ENCODE data around the gene RRH. TPM values are rescaled to one million over a fixed set of nuclear protein-coding genes. Genes with fewer than 3 reads are reported as not detected.

The RRH gene
- total and polyA plus RNA-seq, 4 donors, result 0.05 to 0.08 (median 0.05) TPM; not detected in 1

DNA sequence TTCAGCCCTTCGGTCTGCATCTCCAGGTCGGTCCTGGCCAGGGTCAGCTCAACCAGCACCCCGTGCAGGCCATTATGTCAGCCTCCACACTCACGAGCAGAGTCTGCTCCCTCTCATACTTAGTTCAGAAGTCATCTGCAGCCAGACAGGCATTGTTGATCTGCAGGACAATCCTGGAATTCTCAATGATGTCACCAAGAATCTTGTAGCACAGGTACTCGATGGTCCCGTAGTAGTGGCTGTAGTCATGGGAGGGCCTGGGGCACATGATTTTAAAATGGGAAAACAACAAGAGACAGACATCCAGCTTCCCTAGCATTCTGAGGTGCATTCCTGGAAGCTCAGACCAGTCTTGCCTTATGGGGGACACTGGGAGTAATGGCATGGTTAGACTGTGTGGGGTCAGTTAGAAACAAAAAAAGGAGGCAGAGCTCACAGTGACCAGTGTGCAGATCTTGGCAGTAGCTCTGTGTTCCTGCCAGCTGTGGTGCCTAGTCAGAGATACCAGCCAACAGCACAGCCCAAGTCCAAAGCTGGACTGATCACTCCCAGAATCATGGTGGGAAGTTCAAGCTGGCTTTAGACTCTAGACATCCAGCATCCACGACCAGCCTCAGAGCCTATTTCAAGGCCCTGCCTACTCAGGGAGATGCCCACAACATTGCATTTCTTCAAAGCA, 52.0 kb downstream of the RRH start:
- WGBS, result 94% methylated on average over 7 of the region's 7 CpGs
- no peak for DNase-seq (ENCODE audit: low spot score)

DNA sequence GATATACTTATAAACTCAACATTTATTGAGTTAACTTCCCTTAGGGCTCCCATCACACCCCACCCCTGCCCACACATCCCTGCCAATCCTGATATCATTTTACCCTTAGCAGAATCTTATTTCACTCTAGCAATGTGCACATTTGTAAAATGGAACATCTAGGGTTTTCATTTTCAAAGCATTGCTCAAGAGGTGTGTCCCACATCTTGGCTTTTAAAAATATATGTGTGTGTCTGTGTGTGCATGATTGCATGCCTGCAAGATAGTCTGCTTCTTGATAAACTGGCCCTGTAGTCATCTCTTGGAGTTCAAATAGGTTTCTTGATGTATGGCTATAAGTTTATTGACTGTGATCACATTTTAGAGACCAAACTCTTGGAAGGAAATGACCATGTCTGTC, 58.5 kb downstream of the RRH start:
- Histone ChIP-seq H3K4me1 (ENCODE audit: control insufficient read depth in 4 of 4, insufficient read depth in 4 of 4, low read length in 3 of 4) (no peaks in the 10 kb centered on the region), H3K27ac (ENCODE audit: low read depth in 1 of 2, low read length in 2 of 2) (no peak overlapping the region), H3K9me3 (ENCODE audit: control insufficient read depth in 4 of 4, low read length in 3 of 4) (no peaks in the 10 kb centered on the region), H3K9ac (ENCODE audit: low read depth in 1 of 2, low read length in 2 of 2) (no peak overlapping the region), H3K36me3 (ENCODE audit: control insufficient read depth in 4 of 4, insufficient read depth in 3 of 4, low read depth in 1 of 4, low read length in 3 of 4) (no peaks in the 10 kb centered on the region), H3K27me3 (ENCODE audit: control insufficient read depth in 4 of 4, insufficient read depth in 4 of 4, low read length in 3 of 4) (no peaks in the 10 kb centered on the region), H3K4me3 (ENCODE audit: low read depth in 1 of 3, low read length in 3 of 3) (no peak overlapping the region)
- no peak for TF ChIP-seq EGR1 (IDR thresholded peaks at IDR 0.05; ENCODE audit: low read depth in 2 of 2)
- no peak for DNase-seq (ENCODE audit: low spot score)

More for the DNA sequence above, 52.0 kb downstream of the RRH start:
- no peak for TF ChIP-seq RXRA (IDR thresholded peaks at IDR 0.05)
- TF ChIP-seq, protein P1, sequence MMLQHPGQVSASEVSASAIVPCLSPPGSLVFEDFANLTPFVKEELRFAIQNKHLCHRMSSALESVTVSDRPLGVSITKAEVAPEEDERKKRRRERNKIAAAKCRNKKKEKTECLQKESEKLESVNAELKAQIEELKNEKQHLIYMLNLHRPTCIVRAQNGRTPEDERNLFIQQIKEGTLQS (IDR thresholded peaks at IDR 0.05), result no peak
- H3K36me3 ChIP-seq (ENCODE audit: control insufficient read depth in 4 of 4, insufficient read depth in 3 of 4, low read depth in 1 of 4, low read length in 3 of 4), result no peaks in the 10 kb centered on the region
- no peaks in the 10 kb centered on the region for H3K4me1 ChIP-seq (ENCODE audit: control insufficient read depth in 4 of 4, insufficient read depth in 4 of 4, low read length in 3 of 4)
- H3K27me3 ChIP-seq (ENCODE audit: control insufficient read depth in 4 of 4, insufficient read depth in 4 of 4, low read length in 3 of 4), result no peaks in the 10 kb centered on the region
- no peak overlapping the region for H3K4me3 ChIP-seq (ENCODE audit: low read depth in 1 of 3, low read length in 3 of 3)
- no peaks in the 10 kb centered on the region for H3K9me3 ChIP-seq (ENCODE audit: control insufficient read depth in 4 of 4, low read length in 3 of 4)
- no peak overlapping the region for H3K9ac ChIP-seq (ENCODE audit: low read depth in 1 of 2, low read length in 2 of 2)
- no peak overlapping the region for H3K27ac ChIP-seq (ENCODE audit: low read depth in 1 of 2, low read length in 2 of 2)

DNA sequence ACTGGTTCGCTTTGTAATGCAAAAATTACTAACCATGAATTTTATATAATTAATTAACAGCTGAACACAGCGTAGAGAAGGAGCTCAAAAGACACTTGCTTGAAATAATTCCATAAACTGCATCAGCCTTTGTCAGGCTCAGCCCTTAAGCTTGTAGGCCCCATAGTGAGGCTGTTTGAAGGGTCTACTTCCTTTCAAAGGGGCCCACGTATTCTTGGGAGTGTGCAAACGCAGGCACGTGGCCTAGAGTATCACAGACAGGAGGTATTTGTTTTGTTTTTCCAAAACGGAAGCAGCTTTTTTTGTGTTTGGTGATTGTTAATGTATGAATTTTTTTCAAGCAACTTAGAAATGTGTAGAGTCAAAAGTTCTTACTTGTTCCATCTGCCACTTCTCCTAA, 59.3 kb downstream of the RRH start:
- DNase-seq (ENCODE audit: low spot score), result no peak
- no peak for TF ChIP-seq JUND (IDR thresholded peaks at IDR 0.05)
- no peak for TF ChIP-seq RXRA (IDR thresholded peaks at IDR 0.05)
- TF ChIP-seq EGR1 (IDR thresholded peaks at IDR 0.05; ENCODE audit: low read depth in 2 of 2), result no peak
- no peak for TF ChIP-seq FOXA2 (IDR thresholded peaks at IDR 0.05)
- TF ChIP-seq YY1 (IDR thresholded peaks at IDR 0.05), result no peak
- TF ChIP-seq FOXA1 (IDR thresholded peaks at IDR 0.05), result no peak
- TF ChIP-seq SP1 (IDR thresholded peaks at IDR 0.05), result no peak
- TF ChIP-seq, protein P2, sequence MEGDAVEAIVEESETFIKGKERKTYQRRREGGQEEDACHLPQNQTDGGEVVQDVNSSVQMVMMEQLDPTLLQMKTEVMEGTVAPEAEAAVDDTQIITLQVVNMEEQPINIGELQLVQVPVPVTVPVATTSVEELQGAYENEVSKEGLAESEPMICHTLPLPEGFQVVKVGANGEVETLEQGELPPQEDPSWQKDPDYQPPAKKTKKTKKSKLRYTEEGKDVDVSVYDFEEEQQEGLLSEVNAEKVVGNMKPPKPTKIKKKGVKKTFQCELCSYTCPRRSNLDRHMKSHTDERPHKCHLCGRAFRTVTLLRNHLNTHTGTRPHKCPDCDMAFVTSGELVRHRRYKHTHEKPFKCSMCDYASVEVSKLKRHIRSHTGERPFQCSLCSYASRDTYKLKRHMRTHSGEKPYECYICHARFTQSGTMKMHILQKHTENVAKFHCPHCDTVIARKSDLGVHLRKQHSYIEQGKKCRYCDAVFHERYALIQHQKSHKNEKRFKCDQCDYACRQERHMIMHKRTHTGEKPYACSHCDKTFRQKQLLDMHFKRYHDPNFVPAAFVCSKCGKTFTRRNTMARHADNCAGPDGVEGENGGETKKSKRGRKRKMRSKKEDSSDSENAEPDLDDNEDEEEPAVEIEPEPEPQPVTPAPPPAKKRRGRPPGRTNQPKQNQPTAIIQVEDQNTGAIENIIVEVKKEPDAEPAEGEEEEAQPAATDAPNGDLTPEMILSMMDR (IDR thresholded peaks at IDR 0.05; ENCODE audit: low read depth, low read length, missing input control), result no peak
- TF ChIP-seq, protein P3, sequence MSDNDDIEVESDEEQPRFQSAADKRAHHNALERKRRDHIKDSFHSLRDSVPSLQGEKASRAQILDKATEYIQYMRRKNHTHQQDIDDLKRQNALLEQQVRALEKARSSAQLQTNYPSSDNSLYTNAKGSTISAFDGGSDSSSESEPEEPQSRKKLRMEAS (IDR thresholded peaks at IDR 0.05), result no peak
- TF ChIP-seq, protein P4, sequence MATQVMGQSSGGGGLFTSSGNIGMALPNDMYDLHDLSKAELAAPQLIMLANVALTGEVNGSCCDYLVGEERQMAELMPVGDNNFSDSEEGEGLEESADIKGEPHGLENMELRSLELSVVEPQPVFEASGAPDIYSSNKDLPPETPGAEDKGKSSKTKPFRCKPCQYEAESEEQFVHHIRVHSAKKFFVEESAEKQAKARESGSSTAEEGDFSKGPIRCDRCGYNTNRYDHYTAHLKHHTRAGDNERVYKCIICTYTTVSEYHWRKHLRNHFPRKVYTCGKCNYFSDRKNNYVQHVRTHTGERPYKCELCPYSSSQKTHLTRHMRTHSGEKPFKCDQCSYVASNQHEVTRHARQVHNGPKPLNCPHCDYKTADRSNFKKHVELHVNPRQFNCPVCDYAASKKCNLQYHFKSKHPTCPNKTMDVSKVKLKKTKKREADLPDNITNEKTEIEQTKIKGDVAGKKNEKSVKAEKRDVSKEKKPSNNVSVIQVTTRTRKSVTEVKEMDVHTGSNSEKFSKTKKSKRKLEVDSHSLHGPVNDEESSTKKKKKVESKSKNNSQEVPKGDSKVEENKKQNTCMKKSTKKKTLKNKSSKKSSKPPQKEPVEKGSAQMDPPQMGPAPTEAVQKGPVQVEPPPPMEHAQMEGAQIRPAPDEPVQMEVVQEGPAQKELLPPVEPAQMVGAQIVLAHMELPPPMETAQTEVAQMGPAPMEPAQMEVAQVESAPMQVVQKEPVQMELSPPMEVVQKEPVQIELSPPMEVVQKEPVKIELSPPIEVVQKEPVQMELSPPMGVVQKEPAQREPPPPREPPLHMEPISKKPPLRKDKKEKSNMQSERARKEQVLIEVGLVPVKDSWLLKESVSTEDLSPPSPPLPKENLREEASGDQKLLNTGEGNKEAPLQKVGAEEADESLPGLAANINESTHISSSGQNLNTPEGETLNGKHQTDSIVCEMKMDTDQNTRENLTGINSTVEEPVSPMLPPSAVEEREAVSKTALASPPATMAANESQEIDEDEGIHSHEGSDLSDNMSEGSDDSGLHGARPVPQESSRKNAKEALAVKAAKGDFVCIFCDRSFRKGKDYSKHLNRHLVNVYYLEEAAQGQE (IDR thresholded peaks at IDR 0.05), result no peak
- no peak for TF ChIP-seq GABPA (IDR thresholded peaks at IDR 0.05 in 1 of 2, conservative IDR thresholded peaks at IDR 0.05 in 1 of 2)
- TF ChIP-seq NR2F2 (IDR thresholded peaks at IDR 0.05), result no peak
- TF ChIP-seq, protein P1 (IDR thresholded peaks at IDR 0.05), result no peak
- TF ChIP-seq, protein P5, sequence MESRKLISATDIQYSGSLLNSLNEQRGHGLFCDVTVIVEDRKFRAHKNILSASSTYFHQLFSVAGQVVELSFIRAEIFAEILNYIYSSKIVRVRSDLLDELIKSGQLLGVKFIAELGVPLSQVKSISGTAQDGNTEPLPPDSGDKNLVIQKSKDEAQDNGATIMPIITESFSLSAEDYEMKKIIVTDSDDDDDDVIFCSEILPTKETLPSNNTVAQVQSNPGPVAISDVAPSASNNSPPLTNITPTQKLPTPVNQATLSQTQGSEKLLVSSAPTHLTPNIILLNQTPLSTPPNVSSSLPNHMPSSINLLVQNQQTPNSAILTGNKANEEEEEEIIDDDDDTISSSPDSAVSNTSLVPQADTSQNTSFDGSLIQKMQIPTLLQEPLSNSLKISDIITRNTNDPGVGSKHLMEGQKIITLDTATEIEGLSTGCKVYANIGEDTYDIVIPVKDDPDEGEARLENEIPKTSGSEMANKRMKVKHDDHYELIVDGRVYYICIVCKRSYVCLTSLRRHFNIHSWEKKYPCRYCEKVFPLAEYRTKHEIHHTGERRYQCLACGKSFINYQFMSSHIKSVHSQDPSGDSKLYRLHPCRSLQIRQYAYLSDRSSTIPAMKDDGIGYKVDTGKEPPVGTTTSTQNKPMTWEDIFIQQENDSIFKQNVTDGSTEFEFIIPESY (IDR thresholded peaks at IDR 0.05), result no peak
- no peak for TF ChIP-seq HNF4G (IDR thresholded peaks at IDR 0.05)
- no peak for TF ChIP-seq RAD21 (IDR thresholded peaks at IDR 0.05)
- no peak for TF ChIP-seq HNF4A (conservative IDR thresholded peaks at IDR 0.05)
- 74% methylated on average over 6 of the region's 6 CpGs for WGBS
- H3K9ac ChIP-seq (ENCODE audit: low read depth in 1 of 2, low read length in 2 of 2), result no peak overlapping the region
- no peak overlapping the region for H3K4me3 ChIP-seq (ENCODE audit: low read depth in 1 of 3, low read length in 3 of 3)
- no peak overlapping the region for H3K27ac ChIP-seq (ENCODE audit: low read depth in 1 of 2, low read length in 2 of 2)
- no peaks in the 10 kb centered on the region for H3K4me1 ChIP-seq (ENCODE audit: control insufficient read depth in 4 of 4, insufficient read depth in 4 of 4, low read length in 3 of 4)
- H3K36me3 ChIP-seq (ENCODE audit: control insufficient read depth in 4 of 4, insufficient read depth in 3 of 4, low read depth in 1 of 4, low read length in 3 of 4), result no peaks in the 10 kb centered on the region
- H3K9me3 ChIP-seq (ENCODE audit: control insufficient read depth in 4 of 4, low read length in 3 of 4), result no peaks in the 10 kb centered on the region
- H3K27me3 ChIP-seq (ENCODE audit: control insufficient read depth in 4 of 4, insufficient read depth in 4 of 4, low read length in 3 of 4), result no peaks in the 10 kb centered on the region

All from liver (tissue), 9 donors.